HG02970 (cell line): Measurements from ENCODE around the gene PRR36.

Source experiments
- ATAC-seq: cut with Tn5 transposase; IDR thresholded peaks from one replicate; pipeline ENCODE4 v1.9.1; 2021; ENCODE audit warnings: mild to moderate bottlenecking, moderate library complexity, moderate number of reproducible peaks; ENCODE audit not compliant: unreplicated experiment, low FRiP score

Gene PRR36

DNA sequence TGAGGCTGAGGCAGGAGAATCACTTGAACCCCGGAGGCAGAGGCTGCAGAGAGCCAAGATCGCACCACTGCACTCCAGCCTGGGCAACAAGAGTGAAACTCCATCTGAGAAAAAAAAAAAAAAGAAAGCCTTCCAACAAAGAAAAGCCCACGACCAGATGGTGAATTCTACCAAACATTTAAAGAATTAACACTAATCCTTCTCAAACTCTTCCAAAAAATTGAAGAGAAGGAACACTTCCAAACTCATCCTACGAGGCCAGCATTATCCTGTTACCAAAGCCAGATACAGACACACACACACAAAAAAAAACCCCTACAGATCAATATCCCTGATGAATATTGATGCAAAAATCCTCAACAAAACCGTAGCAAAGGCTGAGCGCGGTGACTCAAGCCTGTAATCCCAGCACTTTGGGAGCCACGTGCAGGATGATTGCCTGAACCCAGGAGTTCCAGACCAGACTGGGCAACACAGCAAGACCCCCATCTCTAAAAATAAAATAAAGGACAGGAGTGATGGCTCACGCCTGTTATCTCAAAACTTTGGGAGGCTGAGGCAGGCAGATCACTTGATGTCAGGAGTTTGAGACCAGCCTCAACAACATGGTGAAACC is 50.4 kb downstream of the PRR36 start:
- ATAC-seq: no peak

DNA sequence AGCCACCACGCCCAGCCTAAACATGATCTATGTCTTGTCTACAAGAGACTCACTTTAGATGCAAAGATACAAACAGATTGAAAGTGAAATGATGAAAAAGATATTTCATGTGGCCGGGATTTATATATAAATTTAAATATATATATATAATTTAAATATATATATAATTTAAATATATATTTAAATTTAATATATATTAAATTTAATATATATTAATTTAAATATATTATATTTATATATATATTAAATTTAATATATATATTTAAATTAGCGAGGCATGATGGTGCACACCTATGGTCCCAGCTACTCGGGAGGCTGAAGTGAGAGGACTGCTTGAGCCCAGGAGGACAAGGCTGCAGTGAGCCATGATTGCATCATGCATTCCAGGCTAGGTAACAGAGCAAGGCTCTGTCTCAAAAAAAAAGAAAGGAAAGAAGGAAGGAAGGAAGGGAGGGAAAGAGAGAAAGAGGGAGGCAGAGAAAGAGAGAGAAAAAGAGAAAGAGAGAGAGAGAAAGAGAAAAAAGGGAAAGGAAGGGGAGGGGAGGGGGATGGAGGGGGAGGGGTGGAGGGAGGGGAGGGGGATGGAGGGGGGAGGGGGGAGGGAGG is 51.2 kb downstream of the PRR36 start:
- no peak for ATAC-seq

DNA sequence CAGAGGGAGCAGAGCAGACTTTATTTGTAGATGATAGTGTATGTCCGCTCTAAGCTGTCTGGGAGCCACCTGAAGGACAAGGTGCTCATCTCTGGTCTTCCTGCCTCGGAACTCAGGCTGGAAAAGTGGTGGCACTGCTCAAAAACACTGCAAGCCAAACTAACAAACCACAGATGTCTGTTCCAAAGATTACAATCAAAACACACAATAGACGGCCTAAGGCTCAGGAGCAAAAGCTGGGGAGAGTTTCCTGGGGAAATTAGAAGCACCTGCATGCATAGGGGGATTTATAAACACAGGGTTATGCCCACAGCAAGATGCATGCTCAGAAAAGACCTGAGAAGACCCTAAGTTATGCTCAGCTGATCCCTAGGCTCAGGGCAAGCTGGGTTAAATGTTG is 53.6 kb downstream of the PRR36 start:
- no peak for ATAC-seq

DNA sequence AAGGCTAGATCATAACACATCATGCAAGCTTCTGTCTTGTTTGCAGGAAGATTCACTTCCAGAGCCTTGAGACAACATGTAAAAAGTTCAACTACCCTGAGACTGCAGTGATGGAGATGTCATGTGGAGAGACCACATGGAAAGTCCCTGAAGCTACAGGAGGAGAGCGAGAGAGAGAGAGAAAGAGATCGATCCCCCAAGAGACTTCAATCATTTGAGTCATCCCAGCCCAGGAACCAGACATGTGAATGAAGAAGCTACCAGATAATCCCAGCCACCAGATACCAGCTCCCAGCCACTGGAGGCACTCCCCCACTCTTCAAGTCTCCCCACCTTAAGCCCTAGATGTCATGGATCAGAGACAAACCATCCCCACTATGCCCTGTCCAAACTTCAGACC is 54.9 kb downstream of the PRR36 start:
- ATAC-seq: no peak

DNA sequence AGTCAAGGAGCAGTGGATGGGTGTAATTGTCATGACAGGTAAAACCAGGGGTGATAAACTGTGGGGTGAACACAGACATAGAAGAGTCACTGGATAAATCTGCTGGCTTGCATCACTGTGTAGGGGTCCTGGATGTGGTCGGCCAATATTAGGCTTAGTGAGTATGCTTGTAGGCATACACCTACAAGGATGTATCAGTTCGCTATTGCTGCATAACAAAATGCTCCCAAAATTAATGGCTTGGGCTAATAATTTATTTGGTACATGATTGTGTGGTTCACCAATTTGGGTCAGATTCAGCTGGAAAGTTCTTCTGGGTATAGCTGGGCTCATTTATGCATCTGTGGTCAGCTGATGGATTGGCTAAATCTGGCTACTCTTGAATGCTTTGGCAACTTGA is 55.4 kb downstream of the PRR36 start:
- ATAC-seq: no peak
